Pons (tissue), 1 donor: ENCODE measurements around the gene ADGRL3.
A peak's percentile ranks its signal among the peaks of the same experiment; 100 is the strongest.
"Not testable (repeated sequence)": the region's sequence is repeated elsewhere in the genome, so short reads cannot be mapped to it uniquely, and the experiment has no call there.

Source experiments
- DNase-seq: peaks from one replicate; pipeline ENCODE4 v3.0.0-alpha.2; 2016; ENCODE audit warnings: low spot score

Gene ADGRL3

GRCh38 chr4:61638591-61638990 lies 438.5 kb downstream of the ADGRL3 start:
- no peak for DNase-seq

GRCh38 chr4:61646746-61647350 lies 446.7 kb downstream of the ADGRL3 start:
- DNase-seq, result not testable (repeated sequence)

- DNase-seq, result no peak
These were observed 448.1 kb downstream of the ADGRL3 start for GRCh38 chr4:61648264-61648663.

GRCh38 chr4:61657016-61657415 lies 456.9 kb downstream of the ADGRL3 start:
- DNase-seq, result peak; percentile 37

- no peak for DNase-seq
These were observed 461.8 kb downstream of the ADGRL3 start for GRCh38 chr4:61661960-61662359.

GRCh38 chr4:61662362-61662761 lies 462.2 kb downstream of the ADGRL3 start:
- no peak for DNase-seq

GRCh38 chr4:61663310-61663709 lies 463.2 kb downstream of the ADGRL3 start:
- DNase-seq, result no peak

GRCh38 chr4:61665649-61666048 lies 465.5 kb downstream of the ADGRL3 start:
- no peak for DNase-seq

GRCh38 chr4:61666244-61666643 lies 466.1 kb downstream of the ADGRL3 start:
- no peak for DNase-seq

- DNase-seq, result no peak
These were observed 471.5 kb downstream of the ADGRL3 start for GRCh38 chr4:61671599-61671998.

GRCh38 chr4:61675464-61675863 lies 475.3 kb downstream of the ADGRL3 start:
- DNase-seq, result no peak

- no peak for DNase-seq
These were observed 478.2 kb downstream of the ADGRL3 start for GRCh38 chr4:61678297-61678696.

- no peak for DNase-seq
These were observed 493.4 kb downstream of the ADGRL3 start for GRCh38 chr4:61693520-61693919.

- no peak for DNase-seq
These were observed 514.3 kb downstream of the ADGRL3 start for GRCh38 chr4:61714387-61714911.

- peak; percentile 36 for DNase-seq
These were observed 516.3 kb downstream of the ADGRL3 start for GRCh38 chr4:61716426-61716825.

GRCh38 chr4:61723492-61723891 lies 523.4 kb downstream of the ADGRL3 start:
- no peak for DNase-seq

GRCh38 chr4:61727286-61727685 lies 527.2 kb downstream of the ADGRL3 start:
- DNase-seq, result no peak

GRCh38 chr4:61734409-61734808 lies 534.3 kb downstream of the ADGRL3 start:
- DNase-seq, result no peak

- DNase-seq, result no peak
These were observed 539.8 kb downstream of the ADGRL3 start for GRCh38 chr4:61739887-61740286.

- no peak for DNase-seq
These were observed 540.8 kb downstream of the ADGRL3 start for GRCh38 chr4:61740886-61741285.

GRCh38 chr4:61741327-61742096 lies 541.4 kb downstream of the ADGRL3 start:
- peak; percentile 58 for DNase-seq

GRCh38 chr4:61750810-61751209 lies 550.7 kb downstream of the ADGRL3 start:
- DNase-seq, result no peak

- no peak for DNase-seq
These were observed 552.5 kb downstream of the ADGRL3 start for GRCh38 chr4:61752617-61753016.
